H9 (cell line): ENCODE data around the gene GPC6. TPM values are rescaled to one million over a fixed set of nuclear protein-coding genes. Genes with fewer than 3 reads are reported as not detected.

Source experiments
- DNase-seq: peaks from one replicate; pipeline ENCODE4 v3.0.0-alpha.2; 2017
- H2AFZ ChIP-seq: one replicate; pipeline ENCODE4 v1.6.1; 2013; ENCODE audit warnings: mild to moderate bottlenecking, low read length, control low read depth, moderate library complexity
- H2AK5ac ChIP-seq: 2 replicates; pipeline ENCODE4 v1.6.1; 2013; ENCODE audit warnings: low read length, control low read depth, mixed read lengths; ENCODE audit not compliant: insufficient read length
- H2BK120ac ChIP-seq: one replicate; pipeline ENCODE4 v1.6.1; 2013; ENCODE audit warnings: low read depth, mild to moderate bottlenecking, low read length, control low read depth, inconsistent platforms; ENCODE audit not compliant: poor library complexity, severe bottlenecking
- H2BK12ac ChIP-seq: 2 replicates; pipeline ENCODE4 v1.6.1; 2013; ENCODE audit warnings: low read length, control low read depth, mixed read lengths, low read depth; ENCODE audit not compliant: insufficient read length
- H2BK15ac ChIP-seq: 2 replicates; pipeline ENCODE4 v1.6.1; 2013; ENCODE audit warnings: low read depth, low read length, control low read depth
- H2BK20ac ChIP-seq: one replicate; pipeline ENCODE4 v1.6.1; 2013; ENCODE audit warnings: low read depth, mild to moderate bottlenecking, low read length, control low read depth, inconsistent platforms; ENCODE audit not compliant: poor library complexity, severe bottlenecking
- H2BK5ac ChIP-seq: 2 replicates; pipeline ENCODE4 v1.6.1; 2013; ENCODE audit warnings: low read length, control low read depth, mixed read lengths; ENCODE audit not compliant: insufficient read length
- H3K14ac ChIP-seq: 2 replicates; pipeline ENCODE4 v1.6.1; 2013; ENCODE audit warnings: low read length, control low read depth; ENCODE audit not compliant: insufficient read depth
- H3K18ac ChIP-seq: 2 replicates; pipeline ENCODE4 v1.6.1; 2013; ENCODE audit warnings: low read depth, mild to moderate bottlenecking, mixed read lengths, low read length, control low read depth; ENCODE audit not compliant: insufficient read length
- H3K23ac ChIP-seq: 2 replicates; pipeline ENCODE4 v1.6.1; 2013; ENCODE audit warnings: low read length, control low read depth, mixed read lengths, low read depth; ENCODE audit not compliant: insufficient read length
- H3K23me2 ChIP-seq: 2 replicates; pipeline ENCODE4 v1.6.1; 2013; ENCODE audit warnings: low read depth, mild to moderate bottlenecking, mixed read lengths, low read length, control low read depth; ENCODE audit not compliant: insufficient read length, poor library complexity, severe bottlenecking
- H3K27ac ChIP-seq: 2 replicates; pipeline ENCODE4 v1.5.1; 2013; ENCODE audit warnings: low read length, control low read depth, mixed read lengths, low read depth; ENCODE audit not compliant: insufficient read length
- H3K27me3 ChIP-seq: 2 replicates; pipeline ENCODE4 v1.6.1; 2013; ENCODE audit warnings: low read length, control low read depth, inconsistent platforms; ENCODE audit not compliant: insufficient read depth
- H3K4ac ChIP-seq: 2 replicates; pipeline ENCODE4 v1.6.1; 2013; ENCODE audit warnings: low read depth, mild to moderate bottlenecking, control low read depth, inconsistent platforms, low read length, moderate library complexity
- H3K4me1 ChIP-seq: 2 replicates; pipeline ENCODE4 v1.6.1; 2013; ENCODE audit warnings: low read length, control low read depth, inconsistent platforms; ENCODE audit not compliant: insufficient read depth
- H3K4me2 ChIP-seq: 2 replicates; pipeline ENCODE4 v1.6.1; 2013; ENCODE audit warnings: low read length, control low read depth, mixed read lengths; ENCODE audit not compliant: insufficient read length, insufficient read depth
- H3K56ac ChIP-seq: 2 replicates; pipeline ENCODE4 v1.6.1; 2013; ENCODE audit warnings: low read depth, mild to moderate bottlenecking, mixed read lengths, low read length, control low read depth; ENCODE audit not compliant: insufficient read length
- H3K79me1 ChIP-seq: 2 replicates; pipeline ENCODE4 v1.6.1; 2013; ENCODE audit warnings: low read depth, mild to moderate bottlenecking, moderate library complexity, low read length, control low read depth, inconsistent platforms; ENCODE audit not compliant: insufficient read depth, poor library complexity, severe bottlenecking
- H3K79me2 ChIP-seq: 2 replicates; pipeline ENCODE4 v1.6.1; 2013; ENCODE audit warnings: low read length, control low read depth, inconsistent platforms; ENCODE audit not compliant: insufficient read depth
- H3K9ac ChIP-seq: 2 replicates; pipeline ENCODE4 v1.6.1; 2013; ENCODE audit warnings: low read length, control low read depth, mixed read lengths; ENCODE audit not compliant: insufficient read length; ENCODE audit errors: extremely low read depth
- H3K9me3 ChIP-seq: one replicate; pipeline ENCODE4 v1.6.1; 2013; ENCODE audit warnings: low read depth, low read length, inconsistent platforms; ENCODE audit not compliant: control insufficient read depth
- H3T11ph ChIP-seq: one replicate; pipeline ENCODE4 v1.6.1; 2013; ENCODE audit warnings: mild to moderate bottlenecking, low read length, control low read depth, inconsistent platforms
- H4K20me1 ChIP-seq: one replicate; pipeline ENCODE4 v1.6.1; 2013; ENCODE audit not compliant: control insufficient read depth, insufficient read length, insufficient read depth
- H4K5ac ChIP-seq: 2 replicates; pipeline ENCODE4 v1.6.1; 2013; ENCODE audit warnings: low read depth, mild to moderate bottlenecking, mixed read lengths, low read length, control low read depth; ENCODE audit not compliant: insufficient read length
- H4K8ac ChIP-seq: replicated peaks from 2 replicates; pipeline ENCODE4 v1.6.1; 2013; ENCODE audit warnings: low read length, control low read depth, mixed read lengths, low read depth; ENCODE audit not compliant: insufficient read length
- H4K91ac ChIP-seq: 2 replicates; pipeline ENCODE4 v1.6.1; 2013; ENCODE audit warnings: low read depth, mild to moderate bottlenecking, moderate library complexity, mixed read lengths, low read length, control low read depth; ENCODE audit not compliant: insufficient read length
- H3K27ac Mint-ChIP-seq, 3 experiments: 2 replicates in 2 of 3; 3 replicates in 1 of 3; pipeline ENCODE4 v1.8.0; 2020 to 2021; ENCODE audit warnings: mixed read lengths in 3 of 3, mild to moderate bottlenecking in 1 of 3, moderate library complexity in 1 of 3
- H3K27me3 Mint-ChIP-seq: 2 replicates; pipeline ENCODE4 v1.8.0; 2021; ENCODE audit warnings: low read depth, mild to moderate bottlenecking, moderate library complexity, mixed read lengths
- H3K36me3 Mint-ChIP-seq, 3 experiments: 2 replicates in 2 of 3; 3 replicates in 1 of 3; pipeline ENCODE4 v1.8.0; 2020 to 2021; ENCODE audit warnings: low read depth in 3 of 3, mixed read lengths in 3 of 3; ENCODE audit not compliant: insufficient read depth in 1 of 3
- H3K4me1 Mint-ChIP-seq, 2 experiments: 2 replicates each; pipeline ENCODE4 v1.8.0; 2020; ENCODE audit warnings: mixed read lengths in 2 of 2
- H3K4me3 Mint-ChIP-seq, 2 experiments: 2 replicates in 1 of 2; 3 replicates in 1 of 2; pipeline ENCODE4 v1.8.0; 2020 to 2021; ENCODE audit warnings: mild to moderate bottlenecking in 2 of 2, mixed read lengths in 2 of 2, moderate library complexity in 1 of 2
- H3K9me3 Mint-ChIP-seq, 2 experiments: 2 replicates in 1 of 2; 3 replicates in 1 of 2; pipeline ENCODE4 v1.8.0; 2020; ENCODE audit warnings: mild to moderate bottlenecking in 2 of 2, mixed read lengths in 2 of 2, moderate library complexity in 1 of 2
- CTCF ChIP-seq: fragments of 200-600 bp; sonication (generic); conservative IDR thresholded peaks from 3 replicates; pipeline ENCODE4 v1.8.0; 2021; ENCODE audit warnings: antibody characterized with exemption, mild to moderate bottlenecking
- WGBS: extraction: QIAGEN DNeasy Blood & Tissue Kit; methylation state at CpG from one replicate; pipeline ENCODE4 v1.1.7; 2013; ENCODE audit warnings: missing lambda C conversion rate, low lambda C conversion rate, mixed read lengths; ENCODE audit not compliant: insufficient read length; ENCODE audit errors: extremely low coverage; 5-methylcytosine and 5-hydroxymethylcytosine counted together
- total RNA-seq: library from RNA; stranded (reverse); gene quantifications from 2 replicates; pipeline ENCODE4 v1.2.1, GENCODE V29; 2021

Gene GPC6
- total RNA-seq, 1 experiment from 2014 or later, result 15.6 TPM

- no peak overlapping the region for H3K9ac ChIP-seq
- Mint-ChIP-seq H3K36me3 (peaks cover 2 to 4% (median 2%) of the 10 kb centered on the region in 3 experiments; a peak in 5 of 7 replicates), H3K27me3 (no peaks in the 10 kb centered on the region), H3K4me1 (no peaks in the 10 kb centered on the region), H3K27ac (no peak overlapping the region), H3K4me3 (no peak overlapping the region), H3K9me3 (peaks cover 3 to 4% of the 10 kb centered on the region in 2 experiments; a peak in 4 of 5 replicates)
- no peak overlapping the region for H2AK5ac ChIP-seq
- no peaks in the 10 kb centered on the region for H3K27me3 ChIP-seq
- no peak overlapping the region for H3K27ac ChIP-seq
- no peak overlapping the region for H3T11ph ChIP-seq
- no peak overlapping the region for H2BK20ac ChIP-seq
- H3K79me1 ChIP-seq, result no peaks in the 10 kb centered on the region
- H3K14ac ChIP-seq, result no peak overlapping the region
- no peak overlapping the region for H2BK120ac ChIP-seq
- no peak for TF ChIP-seq CTCF
- H3K56ac ChIP-seq, result no peak overlapping the region
- no peaks in the 10 kb centered on the region for H3K23me2 ChIP-seq
- H3K4ac ChIP-seq, result no peak overlapping the region
- H3K23ac ChIP-seq, result no peak overlapping the region
- H4K5ac ChIP-seq, result no peak overlapping the region
- H2BK15ac ChIP-seq, result no peak overlapping the region
- no peak overlapping the region for H3K18ac ChIP-seq
- H4K20me1 ChIP-seq, result no peaks in the 10 kb centered on the region
- WGBS, result no CpG with 5 or more reads among the region's 2 CpGs
- no peak overlapping the region for H2BK5ac ChIP-seq
- no peak overlapping the region for H2BK12ac ChIP-seq
- H3K9me3 ChIP-seq, result no peaks in the 10 kb centered on the region
- H3K79me2 ChIP-seq, result no peaks in the 10 kb centered on the region
- DNase-seq, result no peak
- H2AFZ ChIP-seq, result no peak overlapping the region
- no peaks in the 10 kb centered on the region for H3K4me1 ChIP-seq
- no peak overlapping the region for H3K4me2 ChIP-seq
- H4K91ac ChIP-seq, result no peak overlapping the region
- no peak overlapping the region for H4K8ac ChIP-seq
Measured at GRCh38 chr13:93872786-93873347, 646.3 kb downstream of the GPC6 start.
